GM18505 (cell line): ENCODE data around the gene AK8.

ENCODE experiments used
- ATAC-seq: cut with Tn5 transposase; IDR thresholded peaks from one replicate; pipeline ENCODE4 v1.9.1; 2021; ENCODE audit not compliant: unreplicated experiment
- POLR2A ChIP-seq: IDR thresholded peaks from 4 replicates; pipeline ENCODE4 v1.6.1; 2011; ENCODE audit warnings: borderline replicate concordance; ENCODE audit not compliant: insufficient read depth, insufficient read length; ENCODE audit errors: extremely low read depth

The AK8 gene

DNA sequence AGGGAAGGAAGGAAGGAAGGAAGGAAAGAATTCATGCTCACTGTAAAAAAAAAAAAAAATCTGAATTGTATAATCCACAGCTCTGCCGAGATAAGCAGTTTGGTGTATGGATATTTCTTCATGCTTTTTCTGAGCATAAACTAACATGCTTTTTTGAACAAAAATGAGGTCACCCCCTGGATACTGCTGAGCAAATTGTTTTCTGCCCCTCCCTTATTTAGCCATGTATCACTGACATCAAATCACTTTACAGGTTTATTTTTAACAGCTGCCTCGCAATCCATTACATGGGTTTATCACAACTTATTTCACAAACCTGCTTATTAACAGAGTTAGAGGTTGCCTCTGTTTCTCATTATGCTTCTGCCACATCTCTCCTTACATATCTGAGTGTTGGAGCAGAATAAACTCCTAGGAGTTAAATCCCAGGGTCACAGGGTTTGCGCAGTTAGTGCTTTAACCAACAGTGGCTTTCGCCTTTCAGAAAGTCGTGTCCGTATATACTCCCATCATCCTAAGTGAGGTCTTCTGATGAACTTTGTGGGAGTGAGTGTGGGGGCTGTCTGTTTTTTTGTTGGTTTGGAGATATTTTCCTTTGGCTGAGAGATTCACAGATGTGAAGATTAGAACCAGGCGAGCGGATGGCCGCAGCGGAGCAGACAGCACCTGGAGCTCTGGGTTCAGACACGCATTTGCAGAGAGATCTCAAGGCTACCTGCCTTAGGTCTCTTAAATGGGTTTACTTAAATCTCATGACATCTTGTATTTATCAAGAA lies 57.7 kb downstream of the AK8 start:
- ATAC-seq, result no peak
- TF ChIP-seq POLR2A, result no peak

DNA sequence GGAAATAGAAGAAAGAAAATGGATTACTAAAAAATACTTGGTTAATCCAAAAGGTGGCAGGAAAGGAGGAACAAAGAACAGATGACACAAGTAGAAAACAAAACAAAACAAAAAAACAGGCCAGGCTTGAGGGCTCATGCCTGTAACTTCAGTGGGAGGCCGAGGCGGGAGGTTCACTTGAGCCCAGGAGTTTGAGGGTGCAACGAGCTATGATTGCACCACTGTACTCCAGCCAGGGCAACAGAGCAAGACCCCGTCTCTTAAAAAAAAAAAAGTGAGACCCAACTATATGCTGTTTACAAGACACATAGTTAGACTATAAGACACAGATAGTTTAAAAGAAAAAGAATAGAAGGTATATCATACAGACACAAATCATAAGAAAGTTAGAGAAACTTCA lies 59.5 kb downstream of the AK8 start:
- ATAC-seq, result no peak
- TF ChIP-seq POLR2A, result no peak

DNA sequence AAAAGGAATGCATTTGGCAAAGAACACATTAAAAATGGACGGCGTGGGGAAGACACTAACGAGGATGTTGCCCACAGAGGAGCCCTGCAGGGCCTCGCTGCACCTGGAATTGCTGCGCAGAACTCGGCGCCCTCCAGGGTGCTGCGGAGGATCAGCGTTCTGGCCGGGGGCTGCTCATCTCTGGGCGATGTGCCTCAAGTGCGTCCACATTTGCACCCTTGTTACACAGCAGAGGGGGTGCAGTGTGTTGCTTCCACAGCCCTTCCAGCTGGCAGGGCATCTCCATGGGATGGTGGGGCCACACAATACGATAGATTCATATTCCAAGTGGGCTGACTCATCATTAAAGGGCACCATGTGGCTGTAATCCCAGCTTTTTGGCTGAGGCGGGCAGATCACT lies 63.1 kb downstream of the AK8 start:
- no peak for ATAC-seq
- no peak for TF ChIP-seq POLR2A

DNA sequence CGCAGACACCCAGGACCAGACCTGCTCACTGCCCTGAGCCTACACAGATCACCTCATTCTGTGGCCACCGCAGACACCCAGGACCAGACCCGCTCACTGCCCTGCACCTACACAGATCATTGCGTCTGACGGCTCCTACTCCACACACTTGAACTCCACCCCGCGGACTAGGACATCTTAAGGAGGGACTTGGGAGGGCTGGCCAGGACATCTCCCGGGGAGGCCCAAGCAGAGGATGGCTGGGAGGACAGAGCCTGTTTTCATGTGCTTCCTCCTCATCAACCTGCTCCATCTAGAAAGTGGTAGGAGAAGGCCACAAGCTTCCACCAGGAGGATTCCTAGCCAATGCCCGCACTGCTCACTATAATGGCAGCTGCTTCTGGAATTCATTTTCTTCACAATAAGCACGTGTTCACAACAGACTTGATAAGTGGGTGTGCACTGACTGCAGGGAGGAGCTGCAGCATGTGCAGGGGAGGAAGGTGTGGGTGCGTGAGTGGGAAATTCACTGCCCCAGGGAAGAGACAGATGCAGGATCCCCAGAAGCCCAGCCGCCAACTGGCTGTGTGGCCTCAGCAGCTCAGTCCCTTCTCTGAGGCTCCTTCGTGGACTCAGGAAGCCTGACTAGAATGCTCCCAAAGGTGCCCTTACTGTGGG lies 64.8 kb downstream of the AK8 start:
- ATAC-seq, result no peak
- no peak for TF ChIP-seq POLR2A

GRCh38 chr9:132811985-132812384 lies 66.1 kb downstream of the AK8 start:
- TF ChIP-seq POLR2A, result no peak

GRCh38 chr9:132810314-132810713 lies 67.8 kb downstream of the AK8 start:
- no peak for TF ChIP-seq POLR2A
- no peak for ATAC-seq

More at GRCh38 chr9:132811985-132812384, 66.1 kb downstream of the AK8 start:
- ATAC-seq, result no peak

DNA sequence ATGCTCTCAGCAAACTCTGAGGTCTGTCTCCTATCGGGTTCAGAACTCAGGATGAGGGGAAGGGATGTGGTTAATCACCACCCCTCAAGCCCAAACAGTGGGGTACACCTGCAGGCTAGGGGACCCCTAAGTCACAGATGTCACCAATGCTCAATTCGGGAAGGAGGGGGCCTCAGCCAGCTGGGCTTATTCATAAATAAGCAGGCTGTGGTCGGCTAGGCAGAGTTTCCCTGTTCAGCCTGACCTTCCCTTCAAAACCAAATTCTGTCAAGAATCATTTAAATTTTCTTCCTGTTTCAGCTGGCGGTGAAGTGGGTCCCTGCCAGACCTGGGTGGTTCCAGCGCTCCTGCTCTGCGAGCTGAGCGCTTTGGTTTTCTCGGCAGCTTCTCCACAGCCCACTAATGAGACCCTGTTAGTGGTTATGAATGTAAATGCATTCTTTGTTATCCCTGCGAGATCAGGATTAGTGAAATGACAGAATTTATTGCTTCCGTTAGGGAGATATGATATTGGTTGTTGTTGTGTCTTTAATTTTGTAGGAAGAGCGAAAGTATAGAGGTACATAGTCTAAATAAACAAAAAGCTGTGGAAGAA lies 68.3 kb downstream of the AK8 start:
- no peak for TF ChIP-seq POLR2A
- no peak for ATAC-seq

GRCh38 chr9:132808645-132809044 lies 69.4 kb downstream of the AK8 start:
- ATAC-seq, result no peak
- TF ChIP-seq POLR2A, result no peak

- TF ChIP-seq POLR2A, result no peak
- no peak for ATAC-seq
These were observed 71.2 kb downstream of the AK8 start for GRCh38 chr9:132806723-132807421.

DNA sequence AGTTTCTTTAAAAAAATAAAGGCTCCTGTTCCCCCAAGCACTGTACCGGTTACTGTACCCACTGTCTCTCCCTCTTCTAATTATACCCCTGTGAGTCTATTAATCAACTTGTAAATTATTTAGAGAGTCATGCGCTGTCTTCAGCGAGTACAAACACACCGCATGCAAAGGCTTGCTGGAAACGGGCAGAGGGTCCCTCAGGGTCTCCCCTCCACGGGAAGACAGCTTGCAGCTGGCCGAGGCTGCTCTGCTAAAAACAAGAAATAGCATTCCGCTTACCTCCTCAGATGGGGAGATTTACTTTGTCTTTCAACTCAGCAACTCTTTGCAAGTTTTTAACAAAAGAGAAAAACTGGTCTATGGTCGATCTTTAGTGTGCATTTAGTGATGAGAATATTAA lies 71.8 kb downstream of the AK8 start:
- no peak for ATAC-seq
- no peak for TF ChIP-seq POLR2A

GRCh38 chr9:132804576-132805295 lies 73.3 kb downstream of the AK8 start:
- no peak for TF ChIP-seq POLR2A
- no peak for ATAC-seq

DNA sequence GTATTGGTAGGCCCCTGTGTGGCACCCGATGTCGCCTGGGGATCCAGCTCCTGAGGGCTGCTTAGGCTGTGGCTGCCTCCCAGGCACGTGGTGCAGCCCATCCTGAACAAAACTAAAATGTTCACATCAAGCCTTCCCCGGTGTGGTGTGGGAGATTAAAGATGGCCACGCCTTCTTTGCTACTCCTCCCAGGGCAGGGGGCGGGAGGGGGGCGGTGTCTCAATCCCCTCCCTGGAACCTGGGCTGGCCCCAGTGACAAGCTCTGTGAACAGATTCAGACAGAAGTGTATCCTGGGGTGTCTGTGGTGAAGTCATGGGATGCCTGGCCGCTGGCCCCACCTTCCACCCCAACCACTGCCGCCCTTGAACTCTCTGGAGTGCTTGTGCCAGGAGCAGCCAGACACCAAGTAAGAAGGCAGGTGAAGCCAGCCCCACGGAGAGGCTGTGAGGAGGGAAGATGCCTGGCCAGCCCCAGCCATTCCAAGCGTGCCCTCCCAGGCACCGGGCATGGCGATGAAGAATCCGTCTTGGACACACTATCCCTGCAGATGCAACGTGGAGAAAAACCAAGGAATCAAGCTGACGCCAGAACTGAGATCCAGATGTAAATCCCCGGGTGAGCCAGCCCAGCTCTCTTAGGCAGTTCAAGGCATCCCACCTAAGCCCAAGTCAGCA lies 75.8 kb downstream of the AK8 start:
- TF ChIP-seq POLR2A, result no peak
- ATAC-seq, result no peak
